ENCODE results near the gene GPC6.
"Not testable (repeated sequence)": the region's sequence is repeated elsewhere in the genome, so short reads cannot be mapped to it uniquely, and the experiment has no call there.

The GPC6 gene

GRCh38 chr13:93476175-93476574 lies 249.6 kb downstream of the GPC6 start:
- Mint-ChIP-seq H3K27me3 (no peaks in the 10 kb centered on the region), H3K4me3 (no peak overlapping the region), H3K4me1 (no peaks in the 10 kb centered on the region), H3K36me3 (no peaks in the 10 kb centered on the region), H3K9me3 (peaks cover 6% of the 10 kb centered on the region), H3K27ac (no peak overlapping the region)
- no peak for ATAC-seq

GRCh38 chr13:93477238-93477637 lies 250.6 kb downstream of the GPC6 start:
- Mint-ChIP-seq H3K9me3 (peaks cover 2% of the 10 kb centered on the region), H3K27ac (no peak overlapping the region), H3K4me1 (no peaks in the 10 kb centered on the region), H3K4me3 (no peak overlapping the region), H3K36me3 (no peaks in the 10 kb centered on the region), H3K27me3 (no peaks in the 10 kb centered on the region)
- no peak for ATAC-seq

GRCh38 chr13:93480553-93481106 lies 254.0 kb downstream of the GPC6 start:
- no peaks in the 10 kb centered on the region for H3K4me1 Mint-ChIP-seq
- no peak overlapping the region for H3K4me3 Mint-ChIP-seq
- no peaks in the 10 kb centered on the region for H3K36me3 Mint-ChIP-seq
- H3K9me3 Mint-ChIP-seq: peaks cover under 1% of the 10 kb centered on the region
- H3K27ac Mint-ChIP-seq: no peak overlapping the region
- no peaks in the 10 kb centered on the region for H3K27me3 Mint-ChIP-seq
- no peak for ATAC-seq

GRCh38 chr13:93496117-93496516 lies 269.5 kb downstream of the GPC6 start:
- H3K4me3 Mint-ChIP-seq, H3K27ac Mint-ChIP-seq, H3K9me3 Mint-ChIP-seq, H3K4me1 Mint-ChIP-seq, ATAC-seq, H3K27me3 Mint-ChIP-seq, H3K36me3 Mint-ChIP-seq: not testable (repeated sequence)

- no peaks in the 10 kb centered on the region for H3K4me1 Mint-ChIP-seq
- H3K27me3 Mint-ChIP-seq: no peaks in the 10 kb centered on the region
- H3K9me3 Mint-ChIP-seq: no peaks in the 10 kb centered on the region
- ATAC-seq: no peak
- H3K27ac Mint-ChIP-seq: no peak overlapping the region
- no peak overlapping the region for H3K4me3 Mint-ChIP-seq
- H3K36me3 Mint-ChIP-seq: no peaks in the 10 kb centered on the region
Observed at GRCh38 chr13:93496985-93497673, 270.5 kb downstream of the GPC6 start.

- H3K9me3 Mint-ChIP-seq: peaks cover 2% of the 10 kb centered on the region
- H3K27me3 Mint-ChIP-seq: no peaks in the 10 kb centered on the region
- no peak overlapping the region for H3K27ac Mint-ChIP-seq
- no peaks in the 10 kb centered on the region for H3K4me1 Mint-ChIP-seq
- H3K36me3 Mint-ChIP-seq: no peaks in the 10 kb centered on the region
- no peak overlapping the region for H3K4me3 Mint-ChIP-seq
- no peak for ATAC-seq
Observed at GRCh38 chr13:93499991-93500390, 273.4 kb downstream of the GPC6 start.

- Mint-ChIP-seq H3K27me3 (no peaks in the 10 kb centered on the region), H3K36me3 (no peaks in the 10 kb centered on the region), H3K9me3 (peaks cover 2% of the 10 kb centered on the region), H3K27ac (no peak overlapping the region), H3K4me1 (no peaks in the 10 kb centered on the region), H3K4me3 (no peak overlapping the region)
- no peak for ATAC-seq
Observed at GRCh38 chr13:93502071-93502470, 275.5 kb downstream of the GPC6 start.

- Mint-ChIP-seq H3K27ac (no peak overlapping the region), H3K9me3 (peaks cover 2% of the 10 kb centered on the region), H3K27me3 (no peaks in the 10 kb centered on the region), H3K36me3 (no peaks in the 10 kb centered on the region), H3K4me1 (no peaks in the 10 kb centered on the region), H3K4me3 (no peak overlapping the region)
- ATAC-seq: no peak
Observed at GRCh38 chr13:93502987-93503615, 276.5 kb downstream of the GPC6 start.

- ATAC-seq: no peak
- no peak overlapping the region for H3K4me3 Mint-ChIP-seq
Observed at GRCh38 chr13:93505104-93505952, 278.7 kb downstream of the GPC6 start.

GRCh38 chr13:93511011-93511410 lies 284.4 kb downstream of the GPC6 start:
- Mint-ChIP-seq H3K4me3 (no peak overlapping the region), H3K4me1 (no peaks in the 10 kb centered on the region), H3K36me3 (no peaks in the 10 kb centered on the region), H3K27ac (no peak overlapping the region), H3K27me3 (no peaks in the 10 kb centered on the region), H3K9me3 (peaks cover 2% of the 10 kb centered on the region)
- no peak for ATAC-seq

More at GRCh38 chr13:93505104-93505952, 278.7 kb downstream of the GPC6 start:
- no peak overlapping the region for H3K27ac Mint-ChIP-seq
- H3K9me3 Mint-ChIP-seq: peaks cover 4% of the 10 kb centered on the region
- H3K27me3 Mint-ChIP-seq: no peaks in the 10 kb centered on the region
- no peaks in the 10 kb centered on the region for H3K36me3 Mint-ChIP-seq
- no peaks in the 10 kb centered on the region for H3K4me1 Mint-ChIP-seq

- Mint-ChIP-seq H3K27me3 (no peaks in the 10 kb centered on the region), H3K27ac (no peak overlapping the region), H3K4me3 (no peak overlapping the region), H3K4me1 (no peaks in the 10 kb centered on the region), H3K36me3 (no peaks in the 10 kb centered on the region), H3K9me3 (peaks cover under 1% of the 10 kb centered on the region)
- no peak for ATAC-seq
Observed at GRCh38 chr13:93515267-93515666, 288.7 kb downstream of the GPC6 start.

GRCh38 chr13:93517658-93518057 lies 291.1 kb downstream of the GPC6 start:
- ATAC-seq: no peak
- Mint-ChIP-seq H3K27ac (no peak overlapping the region), H3K4me3 (no peak overlapping the region), H3K4me1 (no peaks in the 10 kb centered on the region), H3K27me3 (no peaks in the 10 kb centered on the region), H3K9me3 (no peaks in the 10 kb centered on the region), H3K36me3 (no peaks in the 10 kb centered on the region)

- H3K4me3 Mint-ChIP-seq: no peak overlapping the region
- H3K9me3 Mint-ChIP-seq: no peaks in the 10 kb centered on the region
- H3K4me1 Mint-ChIP-seq: no peaks in the 10 kb centered on the region
- no peaks in the 10 kb centered on the region for H3K27me3 Mint-ChIP-seq
- ATAC-seq: no peak
- H3K36me3 Mint-ChIP-seq: no peaks in the 10 kb centered on the region
- H3K27ac Mint-ChIP-seq: no peak overlapping the region
Observed at GRCh38 chr13:93521307-93521706, 294.7 kb downstream of the GPC6 start.

- no peaks in the 10 kb centered on the region for H3K9me3 Mint-ChIP-seq
- no peaks in the 10 kb centered on the region for H3K4me1 Mint-ChIP-seq
- H3K27me3 Mint-ChIP-seq: no peaks in the 10 kb centered on the region
- H3K27ac Mint-ChIP-seq: no peak overlapping the region
- H3K4me3 Mint-ChIP-seq: no peak overlapping the region
- no peak for ATAC-seq
- H3K36me3 Mint-ChIP-seq: no peaks in the 10 kb centered on the region
Observed at GRCh38 chr13:93522501-93522900, 295.9 kb downstream of the GPC6 start.

- H3K36me3 Mint-ChIP-seq: no peaks in the 10 kb centered on the region
- ATAC-seq: no peak
Observed at GRCh38 chr13:93525087-93525486, 298.5 kb downstream of the GPC6 start.

More at GRCh38 chr13:93525087-93525486, 298.5 kb downstream of the GPC6 start:
- Mint-ChIP-seq H3K9me3 (no peaks in the 10 kb centered on the region), H3K4me1 (no peaks in the 10 kb centered on the region), H3K27ac (no peak overlapping the region), H3K4me3 (no peak overlapping the region), H3K27me3 (no peaks in the 10 kb centered on the region)
